NCI-H526 (cell line): ENCODE data around the gene FNDC5.

Experiments used
- DNase-seq, 2 experiments: peaks; one replicate each; lab custom pipeline; 2025; lab: John Stamatoyannopoulos, UW

The FNDC5 gene

GRCh38 chr1:32813941-32814739 lies 56.6 kb downstream of the FNDC5 start:
- no peak for DNase-seq
